CD14-positive monocyte (primary cell): Measurements from ENCODE around the gene KCNT1. TPM values are rescaled to one million over a fixed set of nuclear protein-coding genes. Genes with fewer than 3 reads are reported as not detected.

Experiments used
- DNase-seq, 3 donors: peaks; one replicate each; pipeline ENCODE4 v3.0.0-alpha.2; 2011 to 2022
- H2AFZ ChIP-seq: 2 replicates; pipeline ENCODE4 v1.6.0; 2012; ENCODE audit warnings: mild to moderate bottlenecking, low read depth, low read length, inconsistent platforms; ENCODE audit not compliant: insufficient read depth, poor library complexity, severe bottlenecking
- H3K27ac ChIP-seq, 2 donors: 1 replicate in 1 of 2; 2 replicates in 1 of 2; pipeline ENCODE4 v1.5.1; 2012 to 2013; ENCODE audit warnings: low read length in 2 of 2, control low read depth in 1 of 2, inconsistent platforms in 1 of 2, low read depth in 1 of 2, mild to moderate bottlenecking in 1 of 2
- H3K27me3 ChIP-seq, 2 donors: one replicate each; pipeline versions ENCODE4 v1.6.0 to v1.6.1; 2011 to 2013; ENCODE audit warnings: low read length in 2 of 2; ENCODE audit not compliant: control insufficient read depth in 2 of 2, insufficient read depth in 2 of 2
- H3K36me3 ChIP-seq, 2 donors: replicated peaks in 1 of 2; 1 replicate in 1 of 2; 2 replicates in 1 of 2; pipeline versions ENCODE4 v1.5.1 to v1.6.1; 2012 to 2013; ENCODE audit warnings: low read length in 2 of 2, control low read depth in 1 of 2, inconsistent platforms in 1 of 2, mild to moderate bottlenecking in 1 of 2; ENCODE audit not compliant: insufficient read depth in 2 of 2, control insufficient read depth in 1 of 2
- H3K4me1 ChIP-seq, 2 donors: 1 replicate in 1 of 2; 2 replicates in 1 of 2; pipeline versions ENCODE4 v1.5.1 to v1.6.1; 2012 to 2013; ENCODE audit warnings: low read length in 2 of 2, control low read depth in 1 of 2, inconsistent platforms in 1 of 2, mild to moderate bottlenecking in 1 of 2, moderate library complexity in 1 of 2; ENCODE audit not compliant: insufficient read depth in 2 of 2, control insufficient read depth in 1 of 2
- H3K4me2 ChIP-seq: replicated peaks from 2 replicates; pipeline ENCODE3; 2012; ENCODE audit warnings: low read length, moderate library complexity, mild to moderate bottlenecking; ENCODE audit not compliant: poor library complexity, severe bottlenecking; ENCODE audit errors: extremely low read depth
- H3K4me3 ChIP-seq, 3 experiments: fragments of 200-600 bp in 1 of 3; sonication (generic) in 1 of 3; replicated peaks in 1 of 3; 1 replicate in 2 of 3; 2 replicates in 1 of 3; pipeline ENCODE4 v1.5.1; 2011 to 2013; ENCODE audit warnings: low read length in 3 of 3, mild to moderate bottlenecking in 3 of 3, control low read depth in 2 of 3, low read depth in 2 of 3, inconsistent platforms in 1 of 3, moderate library complexity in 1 of 3
- H3K79me2 ChIP-seq: 2 replicates; pipeline ENCODE4 v1.6.0; 2012; ENCODE audit warnings: mild to moderate bottlenecking, control low read depth, inconsistent platforms, low read length, moderate library complexity; ENCODE audit not compliant: insufficient read depth
- H3K9ac ChIP-seq: 2 replicates; pipeline ENCODE4 v1.6.0; 2017; ENCODE audit warnings: low read length, mild to moderate bottlenecking; ENCODE audit not compliant: insufficient read depth, poor library complexity, severe bottlenecking
- H3K9me3 ChIP-seq, 2 donors: replicated peaks in 1 of 2; 1 replicate in 1 of 2; 2 replicates in 1 of 2; pipeline versions ENCODE4 v1.5.1 to v1.6.1; 2012 to 2013; ENCODE audit warnings: low read length in 2 of 2, control low read depth in 1 of 2; ENCODE audit not compliant: control insufficient read depth in 1 of 2, insufficient read depth in 1 of 2
- H4K20me1 ChIP-seq: 2 replicates; pipeline ENCODE4 v1.6.0; 2012; ENCODE audit warnings: mild to moderate bottlenecking, low read length, control low read depth, moderate library complexity; ENCODE audit not compliant: insufficient read depth
- H3K27ac Mint-ChIP-seq, 7 donors: one replicate each; pipeline ENCODE4 v1.8.0; 2020; ENCODE audit warnings: mild to moderate bottlenecking in 7 of 7, mixed read lengths in 7 of 7, moderate library complexity in 6 of 7, inconsistent platforms in 2 of 7
- H3K27me3 Mint-ChIP-seq, 3 donors: one replicate each; pipeline ENCODE4 v1.8.0; 2021 to 2022; ENCODE audit warnings: low read depth in 3 of 3, mild to moderate bottlenecking in 3 of 3, mixed read lengths in 3 of 3, moderate library complexity in 3 of 3, inconsistent platforms in 1 of 3
- H3K36me3 Mint-ChIP-seq, 2 donors: one replicate each; pipeline ENCODE4 v1.8.0; 2020; ENCODE audit warnings: mixed read lengths in 2 of 2, inconsistent platforms in 1 of 2, mild to moderate bottlenecking in 1 of 2
- H3K4me1 Mint-ChIP-seq: one replicate; pipeline ENCODE4 v1.8.0; 2020; ENCODE audit warnings: mild to moderate bottlenecking, mixed read lengths
- H3K4me3 Mint-ChIP-seq, 2 donors: one replicate each; pipeline ENCODE4 v1.8.0; 2020; ENCODE audit warnings: mild to moderate bottlenecking in 2 of 2, mixed read lengths in 2 of 2, moderate library complexity in 1 of 2
- H3K9me3 Mint-ChIP-seq, 7 donors: one replicate each; pipeline ENCODE4 v1.8.0; 2020 to 2022; ENCODE audit warnings: mixed read lengths in 7 of 7, mild to moderate bottlenecking in 6 of 7, moderate library complexity in 6 of 7, inconsistent platforms in 2 of 7
- CTCF ChIP-seq: fragments of 200-600 bp; IDR thresholded peaks from one replicate; pipeline ENCODE4 v1.8.0; 2022; ENCODE audit warnings: antibody characterized with exemption, mild to moderate bottlenecking
- WGBS: methylation state at CpG from one replicate; pipeline ENCODE4 v1.1.5; 2013; ENCODE audit warnings: missing lambda C conversion rate; ENCODE audit not compliant: insufficient coverage; 5-methylcytosine and 5-hydroxymethylcytosine counted together
- intact Hi-C, 2 donors: fragments of 100-400 bp; cut with micrococcal nuclease; formaldehyde crosslinking; loops; one replicate each; pipeline versions ENCODE4 v1.15.0 to v1.15.1; 2023
- polyA plus RNA-seq, 3 donors: library from polyadenylated mRNA; depleted of rRNA in 1 of 3; unstranded in 2 of 3; stranded (reverse) in 1 of 3; fragments of 300-500 nt in 2 of 3; fragments of >200 nt in 1 of 3; fragmentation: Illumina TruSeq in 2 of 3; gene quantifications; 1 replicate in 2 of 3; 2 replicates in 1 of 3; pipeline ENCODE4 v1.2.3, GENCODE V29; 2012 to 2021

The KCNT1 gene
- polyA plus RNA-seq, 3 donors = not detected

GRCh38 chr9:135681161-135681560, 20.8 kb upstream of the KCNT1 start:
- intact Hi-C loops = no loop called here
- Histone ChIP-seq H3K4me2 (no peak overlapping the region), H3K9ac (no peak overlapping the region), H4K20me1 (no peaks in the 10 kb centered on the region), H3K36me3 (no peaks in the 10 kb centered on the region), H3K79me2 (no peaks in the 10 kb centered on the region), H3K27ac (no peak overlapping the region), H3K27me3 (no peaks in the 10 kb centered on the region), H3K4me1 (no peaks in the 10 kb centered on the region), H3K4me3 (no peak overlapping the region), H2AFZ (no peak overlapping the region), H3K9me3 (no peaks in the 10 kb centered on the region)
- Mint-ChIP-seq H3K27me3 (peaks cover 0 to 1% (median 0%) of the 10 kb centered on the region in 3 donors), H3K27ac (no peak overlapping the region), H3K36me3 (no peaks in the 10 kb centered on the region), H3K4me1 (no peaks in the 10 kb centered on the region), H3K4me3 (no peak overlapping the region), H3K9me3 (peaks cover 0 to 2% (median 0%) of the 10 kb centered on the region in 7 donors)
- DNase-seq = no peak
- WGBS = 91% methylated on average over 5 of the region's 5 CpGs
- no peak for TF ChIP-seq CTCF

GRCh38 chr9:135683401-135684034, 18.5 kb upstream of the KCNT1 start:
- Histone ChIP-seq H3K36me3 (no peaks in the 10 kb centered on the region), H3K9ac (no peak overlapping the region), H3K27ac (no peak overlapping the region), H2AFZ (no peak overlapping the region), H3K9me3 (no peaks in the 10 kb centered on the region), H4K20me1 (no peaks in the 10 kb centered on the region), H3K4me1 (no peaks in the 10 kb centered on the region), H3K79me2 (no peaks in the 10 kb centered on the region), H3K4me2 (no peak overlapping the region), H3K27me3 (no peaks in the 10 kb centered on the region), H3K4me3 (no peak overlapping the region)
- intact Hi-C loops = no loop called here
- no peak overlapping the region for H3K4me3 Mint-ChIP-seq
- no peak overlapping the region for H3K27ac Mint-ChIP-seq
- no peaks in the 10 kb centered on the region for H3K36me3 Mint-ChIP-seq
- no peak for DNase-seq
- WGBS = 91% methylated on average over 9 of the region's 15 CpGs
- no peak for TF ChIP-seq CTCF
- no peaks in the 10 kb centered on the region for H3K4me1 Mint-ChIP-seq
- peaks cover 0 to 2% (median 0%) of the 10 kb centered on the region in 7 donors for H3K9me3 Mint-ChIP-seq
- H3K27me3 Mint-ChIP-seq = no peaks in the 10 kb centered on the region
